Measurements from ENCODE around the gene ACTN4.

DNA sequence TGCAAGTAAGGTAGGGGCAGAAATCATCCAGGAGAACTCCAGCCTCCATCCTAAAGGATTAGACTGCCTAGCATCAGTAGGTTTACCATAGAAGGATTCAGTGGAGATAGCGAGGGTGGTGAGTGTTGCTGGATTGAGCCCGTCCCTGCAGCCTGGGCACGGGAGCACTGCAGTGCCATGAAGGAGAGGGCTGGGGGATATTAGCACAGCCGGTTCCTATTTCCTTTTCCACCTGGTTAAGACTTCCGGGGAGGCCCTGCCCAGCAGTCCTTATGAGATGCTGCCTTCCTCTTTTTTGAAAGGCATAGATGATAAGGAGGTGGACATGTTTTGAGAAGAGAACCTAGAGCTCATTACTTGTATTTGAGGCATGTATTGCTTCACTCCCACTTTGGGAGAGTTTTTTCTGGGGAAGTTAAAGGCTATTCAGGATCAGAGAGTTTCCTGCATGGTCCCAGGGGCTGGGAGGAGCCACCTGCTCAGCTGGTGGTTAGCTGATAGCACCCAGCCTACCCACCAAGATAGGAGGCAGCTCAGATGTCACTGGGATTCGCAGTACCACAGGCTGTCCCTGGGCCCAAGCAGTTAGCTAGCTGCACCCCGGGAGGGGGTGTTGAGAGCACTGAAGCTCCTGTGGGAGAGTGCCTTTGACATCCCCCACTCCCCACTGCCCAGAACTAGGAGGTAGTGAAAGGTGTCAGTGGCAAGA is 17.2 kb downstream of the ACTN4 start:
- TF ChIP-seq POLR2AphosphoS5 (IDR thresholded peaks at IDR 0.05; ENCODE audit: borderline replicate concordance, low read depth, low read length) (no peak), EZH2 (IDR thresholded peaks at IDR 0.05) (no peak)

Data from SK-N-MC (cell line).